CD4-positive, alpha-beta T cell (primary cell): Measurements from ENCODE around the gene ZNF334. TPM values are rescaled to one million over a fixed set of nuclear protein-coding genes. Genes with fewer than 3 reads are reported as not detected.

Experiments
- ATAC-seq: fragments of 200-7000 bp; cut with Tn5 transposase; one replicate; pipeline ENCODE4 v1.10.0; 2022; ENCODE audit warnings: mild to moderate bottlenecking; ENCODE audit not compliant: poor library complexity
- CTCF ChIA-PET: fragments of 350-600 bp; sonication (Branson Sonifier 250); formaldehyde crosslinking; loops from one replicate; lab custom pipeline; 2021; ENCODE audit warnings: antibody characterized with exemption, inconsistent platforms; lab: Charles Lee
- POLR2A ChIA-PET: fragments of 350-600 bp; sonication (Branson Sonifier 250); formaldehyde crosslinking; loops from one replicate; lab custom pipeline; 2021; ENCODE audit warnings: antibody characterized with exemption, inconsistent platforms; lab: Charles Lee
- DNase-seq, 14 experiments: peaks; one replicate each; pipeline ENCODE4 v3.0.0-alpha.2; 2013 to 2020; ENCODE audit warnings: mixed read lengths in 2 of 14
- H3K27ac ChIP-seq, 2 donors: one replicate each; pipeline versions ENCODE4 v1.5.1 to v1.7.0; 2013; ENCODE audit warnings: low read length in 2 of 2, low read depth in 1 of 2, mild to moderate bottlenecking in 1 of 2
- H3K27me3 ChIP-seq, 2 experiments: 1 replicate in 1 of 2; 2 replicates in 1 of 2; pipeline versions ENCODE4 v1.6.1 to v1.7.0; 2013; ENCODE audit warnings: low read length in 2 of 2, control low read depth in 1 of 2, mild to moderate bottlenecking in 1 of 2, moderate library complexity in 1 of 2; ENCODE audit not compliant: insufficient read depth in 2 of 2, control insufficient read depth in 1 of 2
- H3K36me3 ChIP-seq: one replicate; pipeline ENCODE4 v1.6.1; 2013; ENCODE audit warnings: low read length, control low read depth; ENCODE audit not compliant: insufficient read depth
- H3K4me1 ChIP-seq: one replicate; pipeline ENCODE4 v1.6.1; 2013; ENCODE audit warnings: low read length, control low read depth; ENCODE audit not compliant: insufficient read depth
- H3K4me3 ChIP-seq: one replicate; pipeline ENCODE4 v1.5.1; 2013; ENCODE audit warnings: mild to moderate bottlenecking, low read length, moderate library complexity
- H3K9me3 ChIP-seq, 2 experiments: 1 replicate in 1 of 2; 2 replicates in 1 of 2; pipeline versions ENCODE4 v1.6.1 to v1.7.0; 2013; ENCODE audit warnings: low read length in 2 of 2, mild to moderate bottlenecking in 2 of 2, control low read depth in 1 of 2, moderate library complexity in 1 of 2; ENCODE audit not compliant: control insufficient read depth in 1 of 2, insufficient read depth in 1 of 2
- H3K27ac Mint-ChIP-seq: one replicate; pipeline ENCODE4 v1.8.0; 2020; ENCODE audit warnings: mixed read lengths
- H3K27me3 Mint-ChIP-seq: one replicate; pipeline ENCODE4 v1.8.0; 2021; ENCODE audit warnings: mixed read lengths
- H3K36me3 Mint-ChIP-seq: one replicate; pipeline ENCODE4 v1.8.0; 2021; ENCODE audit warnings: low read depth, mixed read lengths
- H3K4me1 Mint-ChIP-seq: one replicate; pipeline ENCODE4 v1.8.0; 2021; ENCODE audit warnings: low read depth, mixed read lengths
- H3K4me3 Mint-ChIP-seq: one replicate; pipeline ENCODE4 v1.8.0; 2020; ENCODE audit warnings: mild to moderate bottlenecking, mixed read lengths
- H3K9me3 Mint-ChIP-seq: one replicate; pipeline ENCODE4 v1.8.0; 2020; ENCODE audit warnings: mixed read lengths
- CTCF ChIP-seq: fragments of 200-600 bp; IDR thresholded peaks from one replicate; pipeline ENCODE4 v1.8.0; 2022; ENCODE audit warnings: antibody characterized with exemption, mild to moderate bottlenecking
- intact Hi-C, 2 experiments: fragments of 100-400 bp; cut with DNase I in 1 of 2; cut with micrococcal nuclease in 1 of 2; formaldehyde crosslinking; loops; one replicate each; pipeline versions ENCODE4 v1.15.1 to v1.9.0; 2023 to 2025; cut with DNase I, micrococcal nuclease
- total RNA-seq, 174 experiments: library from RNA in 2 of 174; stranded (reverse) in 2 of 174; gene quantifications; one replicate each; pipeline ENCODE4 v1.2.3 and lab custom pipeline; 2021 to 2026

The ZNF334 gene
- total RNA-seq, 2 experiments from 2014 or later = 0.19 to 0.28 TPM

GRCh38 chr20:46553926-46554325 is 40.6 kb upstream of the ZNF334 start:
- Mint-ChIP-seq H3K27ac (no peak overlapping the region), H3K4me3 (no peak overlapping the region), H3K27me3 (no peaks in the 10 kb centered on the region), H3K9me3 (no peaks in the 10 kb centered on the region), H3K36me3 (no peaks in the 10 kb centered on the region), H3K4me1 (peaks cover 11% of the 10 kb centered on the region)
- DNase-seq (no peak), ATAC-seq (no peak)
- no peaks in the 10 kb centered on the region for H3K36me3 ChIP-seq
- ChIA-PET CTCF (no interaction called here), POLR2A (no interaction called here)
- H3K27me3 ChIP-seq = peaks cover 0 to 6% of the 10 kb centered on the region in 2 experiments
- H3K9me3 ChIP-seq = no peaks in the 10 kb centered on the region
- no peak for TF ChIP-seq CTCF
- H3K4me3 ChIP-seq = no peak overlapping the region
- intact Hi-C loops = no loop called here
- H3K4me1 ChIP-seq = peaks cover 18% of the 10 kb centered on the region
- H3K27ac ChIP-seq = no peak overlapping the region

- no peak for TF ChIP-seq CTCF
- intact Hi-C loops = no loop called here
- CTCF ChIA-PET = interaction anchor here (1.2 kb wide), 1 partner anchor 9 kb away, joined by 3 read pairs; no protein-coding TSS in a partner anchor
- Mint-ChIP-seq H3K27ac (no peak overlapping the region), H3K4me3 (no peak overlapping the region), H3K36me3 (no peaks in the 10 kb centered on the region), H3K9me3 (no peaks in the 10 kb centered on the region), H3K27me3 (no peaks in the 10 kb centered on the region), H3K4me1 (peaks cover 11% of the 10 kb centered on the region)
- Histone ChIP-seq H3K4me1 (peaks cover 18% of the 10 kb centered on the region), H3K9me3 (no peaks in the 10 kb centered on the region), H3K4me3 (no peak overlapping the region), H3K27me3 (peaks cover 0 to 6% of the 10 kb centered on the region in 2 experiments), H3K36me3 (no peaks in the 10 kb centered on the region), H3K27ac (no peak overlapping the region)
- DNase-seq = peak in 3 of 14 experiments; percentile 53 to 58 (median 53)
- ATAC-seq = no peak
- POLR2A ChIA-PET = interaction anchor here (1.0 kb wide), 1 partner anchor 10 kb away, joined by 6 read pairs; no protein-coding TSS in a partner anchor
These were observed 39.4 kb upstream of the ZNF334 start for GRCh38 chr20:46552460-46553420.

GRCh38 chr20:46551522-46552381 is 38.4 kb upstream of the ZNF334 start:
- peaks cover 0 to 6% of the 10 kb centered on the region in 2 experiments for H3K27me3 ChIP-seq
- TF ChIP-seq CTCF = no peak
- H3K36me3 ChIP-seq = no peaks in the 10 kb centered on the region
- peak in 1 of 14 experiments; percentile 12 for DNase-seq
- H3K9me3 ChIP-seq = no peaks in the 10 kb centered on the region
- H3K27ac ChIP-seq = no peak overlapping the region
- H3K36me3 Mint-ChIP-seq = no peaks in the 10 kb centered on the region
- intact Hi-C loops = no loop called here
- H3K27me3 Mint-ChIP-seq = no peaks in the 10 kb centered on the region
- ATAC-seq = no peak
- no peak overlapping the region for H3K27ac Mint-ChIP-seq
- H3K4me1 ChIP-seq = peaks cover 18% of the 10 kb centered on the region
- H3K9me3 Mint-ChIP-seq = no peaks in the 10 kb centered on the region
- peaks cover 11% of the 10 kb centered on the region for H3K4me1 Mint-ChIP-seq
- CTCF ChIA-PET = no interaction called here
- no peak overlapping the region for H3K4me3 ChIP-seq
- POLR2A ChIA-PET = interaction anchor here (1.0 kb wide), 1 partner anchor 11 kb away, joined by 6 read pairs; no protein-coding TSS in a partner anchor
- no peak overlapping the region for H3K4me3 Mint-ChIP-seq
